HepG2 (cell line): Measurements from ENCODE around the gene PPP2R2B. TPM values are rescaled to one million over a fixed set of nuclear protein-coding genes. Genes with fewer than 3 reads are reported as not detected.

ENCODE experiments used
- ATAC-seq: fragments of 200-7000 bp; cut with Tn5 transposase; 3 replicates; pipeline ENCODE4 v1.9.1; 2020; ENCODE audit warnings: mild to moderate bottlenecking, moderate library complexity
- BruUV-seq: library from RNA; stranded (reverse); fragments of 400-500 nt; replicated peaks from 2 replicates; lab custom pipeline; 2021; lab: Mats Ljungman, UMichigan
- CTCF ChIA-PET: fragments of 300-600 bp; formaldehyde crosslinking; extraction: SDS; loops from one replicate; lab custom pipeline; 2021; ENCODE audit warnings: low total read pairs, inconsistent platforms, low intra/inter-chr PET ratio; lab: Yijun Ruan, JAX
- POLR2A ChIA-PET: fragments of 350-600 bp; sonication (Branson Sonifier 250); formaldehyde crosslinking; loops from one replicate; lab custom pipeline; 2020; ENCODE audit warnings: antibody characterized with exemption, inconsistent platforms; lab: Yijun Ruan, JAX
- DNase-seq: peaks from one replicate; pipeline ENCODE4 v3.0.0-alpha.2; 2015; ENCODE audit warnings: low spot score
- FAIRE-seq: peaks from 3 replicates; lab custom pipeline; 2011; peaks lifted over from hg19 to GRCh38; lab: Jason Lieb, UNC
- H2AFZ ChIP-seq: one replicate; pipeline ENCODE4 v1.6.1; 2011; ENCODE audit warnings: low read length, inconsistent platforms
- H3K27ac ChIP-seq: fragments of 300-600 bp; 3 replicates; pipeline ENCODE4 v1.8.0; 2011; ENCODE audit warnings: mixed run types, mild to moderate bottlenecking, mixed read lengths, low read length, inconsistent platforms; ENCODE audit not compliant: insufficient read depth; ENCODE audit errors: extremely low read length
- H3K27me3 ChIP-seq, 2 experiments: fragments of 200-600 bp in 1 of 2; 2 replicates in 1 of 2; 3 replicates in 1 of 2; pipeline versions ENCODE4 v1.6.0 to v1.8.0; 2011; ENCODE audit warnings: low read length in 2 of 2, mild to moderate bottlenecking in 2 of 2, moderate library complexity in 2 of 2, inconsistent platforms in 1 of 2; ENCODE audit not compliant: insufficient read depth in 2 of 2, control insufficient read depth in 1 of 2
- H3K36me3 ChIP-seq, 2 experiments: fragments of 200-600 bp in 1 of 2; replicated peaks in 1 of 2; 2 replicates in 1 of 2; 3 replicates in 1 of 2; pipeline versions ENCODE4 v1.5.1 to v1.8.0; 2011; ENCODE audit warnings: low read length in 2 of 2, inconsistent platforms in 1 of 2; ENCODE audit not compliant: insufficient read depth in 2 of 2, control insufficient read depth in 1 of 2
- H3K4me1 ChIP-seq: 2 replicates; pipeline ENCODE4 v1.5.1; 2012; ENCODE audit warnings: low read length, inconsistent platforms; ENCODE audit not compliant: insufficient read depth
- H3K4me2 ChIP-seq: 2 replicates; pipeline ENCODE4 v1.6.0; 2011; ENCODE audit warnings: low read depth, low read length, inconsistent platforms
- H3K4me3 ChIP-seq, 3 experiments: fragments of 200-600 bp in 1 of 3; sonication (generic), shearing (Covaris generic) in 1 of 3; replicated peaks in 1 of 3; 2 replicates each; pipeline ENCODE4 v1.5.1; 2011 to 2016; ENCODE audit warnings: low read length in 3 of 3, inconsistent platforms in 2 of 3, low read depth in 2 of 3, mild to moderate bottlenecking in 2 of 3, control low read depth in 1 of 3, mixed read lengths in 1 of 3; ENCODE audit not compliant: insufficient read depth in 1 of 3
- H3K79me2 ChIP-seq: one replicate; pipeline ENCODE4 v1.6.1; 2011; ENCODE audit warnings: low read length, inconsistent platforms; ENCODE audit not compliant: insufficient read depth
- H3K9ac ChIP-seq: 2 replicates; pipeline ENCODE4 v1.6.0; 2011; ENCODE audit warnings: mild to moderate bottlenecking, low read depth, low read length, inconsistent platforms; ENCODE audit not compliant: insufficient read depth
- H3K9me3 ChIP-seq: 2 replicates; pipeline ENCODE4 v1.5.1; 2012; ENCODE audit warnings: mild to moderate bottlenecking, low read length
- H4K20me1 ChIP-seq: 2 replicates; pipeline ENCODE4 v1.6.0; 2011; ENCODE audit warnings: inconsistent platforms, mild to moderate bottlenecking, low read length, moderate library complexity; ENCODE audit not compliant: insufficient read depth
- ATF7 ChIP-seq, 2 experiments: fragments of 450-650 bp in 1 of 2; sonication (generic) in 1 of 2; formaldehyde crosslinking in 1 of 2; IDR thresholded peaks; 2 replicates each; pipeline versions ENCODE4 v1.4.0 to v1.6.1; 2016 to 2020; ENCODE audit warnings: antibody characterized with exemption in 1 of 2, mild to moderate bottlenecking in 1 of 2, missing genetic modification reagents in 1 of 2
- MAFF ChIP-seq: IDR thresholded peaks from 2 replicates; pipeline ENCODE4 v1.6.1; 2011; ENCODE audit warnings: low read depth, low read length, improper control_type of control experiment
- MEF2D ChIP-seq: sonication (generic); formaldehyde crosslinking; IDR thresholded peaks from 2 replicates; pipeline ENCODE4 v1.5.1; 2020; ENCODE audit warnings: mild to moderate bottlenecking, missing genetic modification reagents
- ZNF441 ChIP-seq: sonication (generic); formaldehyde crosslinking; IDR thresholded peaks from 2 replicates; pipeline ENCODE4 v1.7.0; 2021; ENCODE audit warnings: missing genetic modification reagents, borderline replicate concordance
- ZNF678 ChIP-seq: sonication (generic); formaldehyde crosslinking; IDR thresholded peaks from 2 replicates; pipeline ENCODE4 v1.4.0; 2020; ENCODE audit warnings: mild to moderate bottlenecking, missing genetic modification reagents
- WGBS: methylation state at CpG from one replicate; pipeline ENCODE4 v1.1.6; 2017; ENCODE audit warnings: low lambda C conversion rate; 5-methylcytosine and 5-hydroxymethylcytosine counted together
- in situ Hi-C: cut with HindIII; loops from 2 replicates; pipeline ENCODE4 v1.10.0; 2017; ENCODE audit warnings: low pct_unique_long_range_greater_than_20kb; ENCODE audit not compliant: extremely low pct_ligation_motif_present
- intact Hi-C: fragments of 100-400 bp; cut with micrococcal nuclease; formaldehyde crosslinking; loops from one replicate; pipeline ENCODE4 v1.10.0; 2022; ENCODE audit not compliant: unreplicated experiment
- polyA plus RNA-seq, 8 experiments: library from polyadenylated mRNA; depleted of rRNA in 3 of 8; stranded (reverse) in 7 of 8; unstranded in 1 of 8; fragments of >200 nt; fragmentation: Illumina TruSeq in 4 of 8; extraction: Trizol in 4 of 8; gene quantifications; 2 replicates each; pipeline versions ENCODE4 v1.2.1 to v1.2.3, GENCODE V29; 2011 to 2016; ENCODE audit warnings: low read depth in 4 of 8, missing spikeins in 1 of 8, mixed read lengths in 1 of 8; ENCODE audit not compliant: insufficient read depth in 1 of 8
- total RNA-seq, 5 experiments: library from RNA; depleted of rRNA; stranded (reverse); fragments of >200 nt; fragmentation: Illumina TruSeq; extraction: Trizol; gene quantifications; 2 replicates each; pipeline ENCODE4 v1.2.3, GENCODE V29; 2016; ENCODE audit warnings: low read depth in 1 of 5
- TF ChIP-seq, protein P1 (sequence below): sonication (generic); formaldehyde crosslinking; IDR thresholded peaks from 2 replicates; pipeline ENCODE4 v1.4.0; 2020; ENCODE audit warnings: low read depth, mild to moderate bottlenecking, missing genetic modification reagents
- TF ChIP-seq, protein P2 (sequence below): sonication (generic); formaldehyde crosslinking; IDR thresholded peaks from 2 replicates; pipeline ENCODE4 v1.5.0; 2020; ENCODE audit warnings: missing genetic modification reagents

The PPP2R2B gene
- total and polyA plus RNA-seq, 2 of the 13 experiments (the other 11 are each of a cell fraction or from before 2014, with no cell fraction given): not detected

DNA sequence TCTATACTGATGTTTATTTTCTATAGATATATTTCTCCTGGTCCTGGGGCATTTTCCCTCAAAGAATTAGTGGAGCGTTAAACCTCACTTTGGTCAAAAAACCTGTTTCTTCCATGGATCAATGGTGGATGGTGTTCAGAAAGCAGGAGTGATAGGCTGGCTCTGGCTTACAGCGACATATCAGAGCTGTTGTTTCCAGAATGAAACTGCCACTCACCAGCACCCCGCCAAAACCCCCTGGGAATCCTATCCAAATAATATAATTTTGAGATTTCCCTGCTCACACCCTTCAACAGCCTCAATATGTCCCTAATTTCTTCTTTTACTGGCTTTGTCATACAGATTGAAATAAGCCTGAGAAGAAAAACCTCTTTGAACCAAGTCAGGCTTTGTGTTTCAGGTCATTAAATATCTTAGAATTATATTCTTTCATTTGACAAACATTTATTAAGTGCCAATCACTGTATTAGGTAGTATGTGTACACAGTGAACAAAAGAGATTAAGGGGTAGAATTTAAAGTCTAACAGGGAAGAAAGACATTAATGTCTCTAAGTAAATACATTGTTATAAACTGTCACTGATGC is 218.1 kb downstream of the PPP2R2B start:
- H3K79me2 ChIP-seq: no peaks in the 10 kb centered on the region
- ChIA-PET POLR2A (no interaction called here), CTCF (no interaction called here)
- no peak for ATAC-seq
- no peak overlapping the region for H3K27ac ChIP-seq
- no peaks in the 10 kb centered on the region for H3K4me1 ChIP-seq
- BruUV-seq: no TSS peak
- H3K36me3 ChIP-seq: no peaks in the 10 kb centered on the region
- in situ Hi-C loops: loop anchor here (25.0 kb wide), 1 partner anchor 527 kb away; no protein-coding TSS in a partner anchor
- intact Hi-C loops: no loop called here
- no peak for DNase-seq
- no peak overlapping the region for H3K4me2 ChIP-seq
- WGBS: 38% methylated on average over 3 of the region's 3 CpGs
- TF ChIP-seq ZNF678 (CRISPR knock-in tag) (no peak), ATF7 (IDR thresholded peaks at IDR 0.05) (no peak), ATF7 (CRISPR knock-in tag; IDR thresholded peaks at IDR 0.05) (no peak)
- TF ChIP-seq, protein P1, sequence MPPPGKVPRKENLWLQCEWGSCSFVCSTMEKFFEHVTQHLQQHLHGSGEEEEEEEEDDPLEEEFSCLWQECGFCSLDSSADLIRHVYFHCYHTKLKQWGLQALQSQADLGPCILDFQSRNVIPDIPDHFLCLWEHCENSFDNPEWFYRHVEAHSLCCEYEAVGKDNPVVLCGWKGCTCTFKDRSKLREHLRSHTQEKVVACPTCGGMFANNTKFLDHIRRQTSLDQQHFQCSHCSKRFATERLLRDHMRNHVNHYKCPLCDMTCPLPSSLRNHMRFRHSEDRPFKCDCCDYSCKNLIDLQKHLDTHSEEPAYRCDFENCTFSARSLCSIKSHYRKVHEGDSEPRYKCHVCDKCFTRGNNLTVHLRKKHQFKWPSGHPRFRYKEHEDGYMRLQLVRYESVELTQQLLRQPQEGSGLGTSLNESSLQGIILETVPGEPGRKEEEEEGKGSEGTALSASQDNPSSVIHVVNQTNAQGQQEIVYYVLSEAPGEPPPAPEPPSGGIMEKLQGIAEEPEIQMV (CRISPR knock-in tag): no peak
- TF ChIP-seq, all 625 proteins: peak for 0
- H3K4me3 ChIP-seq: no peak overlapping the region
- no peaks in the 10 kb centered on the region for H4K20me1 ChIP-seq
- no peak for FAIRE-seq
- H3K9me3 ChIP-seq: no peaks in the 10 kb centered on the region
- H2AFZ ChIP-seq: no peak overlapping the region
- H3K27me3 ChIP-seq: no peaks in the 10 kb centered on the region
- no peak overlapping the region for H3K9ac ChIP-seq

DNA sequence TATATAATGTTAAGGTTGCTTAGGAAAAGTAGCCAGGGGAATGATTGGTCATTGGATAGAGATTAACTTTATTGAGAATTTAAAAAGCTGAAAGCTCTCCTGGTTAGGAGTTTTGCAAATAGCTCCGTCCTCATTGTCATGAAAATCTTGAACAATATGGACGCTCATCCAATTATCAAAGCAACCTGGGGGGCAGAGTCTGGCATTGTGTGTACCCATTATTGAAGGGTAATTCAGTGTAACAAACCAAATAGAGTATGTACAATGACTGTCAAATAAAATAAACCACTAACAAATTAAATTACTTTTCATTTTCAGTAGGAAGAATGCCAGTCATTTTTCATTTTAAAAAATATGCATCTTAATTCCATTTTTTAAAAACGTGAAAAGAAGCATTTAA is 218.6 kb downstream of the PPP2R2B start:
- in situ Hi-C loops (loop anchor here (10.0 to 25.0 kb wide), 2 partner anchors 305 to 527 kb away; no protein-coding TSS in a partner anchor), intact Hi-C loops (no loop called here)
- H4K20me1 ChIP-seq: no peaks in the 10 kb centered on the region
- no peak overlapping the region for H2AFZ ChIP-seq
- H3K27me3 ChIP-seq: no peaks in the 10 kb centered on the region
- WGBS: 3% methylated on average over 3 of the region's 3 CpGs
- no peaks in the 10 kb centered on the region for H3K4me1 ChIP-seq
- BruUV-seq: no TSS peak
- no peak overlapping the region for H3K4me2 ChIP-seq
- no peaks in the 10 kb centered on the region for H3K9me3 ChIP-seq
- no peaks in the 10 kb centered on the region for H3K36me3 ChIP-seq
- ATAC-seq (no peak), FAIRE-seq (no peak), DNase-seq (no peak)
- TF ChIP-seq MEF2D (CRISPR knock-in tag) (no peak), ZNF441 (CRISPR knock-in tag) (no peak), MAFF (no peak)
- TF ChIP-seq, protein P2, sequence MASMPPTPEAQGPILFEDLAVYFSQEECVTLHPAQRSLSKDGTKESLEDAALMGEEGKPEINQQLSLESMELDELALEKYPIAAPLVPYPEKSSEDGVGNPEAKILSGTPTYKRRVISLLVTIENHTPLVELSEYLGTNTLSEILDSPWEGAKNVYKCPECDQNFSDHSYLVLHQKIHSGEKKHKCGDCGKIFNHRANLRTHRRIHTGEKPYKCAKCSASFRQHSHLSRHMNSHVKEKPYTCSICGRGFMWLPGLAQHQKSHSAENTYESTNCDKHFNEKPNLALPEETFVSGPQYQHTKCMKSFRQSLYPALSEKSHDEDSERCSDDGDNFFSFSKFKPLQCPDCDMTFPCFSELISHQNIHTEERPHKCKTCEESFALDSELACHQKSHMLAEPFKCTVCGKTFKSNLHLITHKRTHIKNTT (CRISPR knock-in tag): no peak
- no peak overlapping the region for H3K27ac ChIP-seq
- H3K79me2 ChIP-seq: no peaks in the 10 kb centered on the region
- H3K4me3 ChIP-seq: no peak overlapping the region
- ChIA-PET CTCF (no interaction called here), POLR2A (no interaction called here)
- H3K9ac ChIP-seq: no peak overlapping the region
